Stimulated activated CD8-positive, alpha-beta memory T cell treated with anti-CD3 and anti-CD28 coated beads, Interleukin-4, amount 100 ng/mL, for 1 hour (primary cell): ENCODE results near the gene SIMC1.

Experiments used
- DNase-seq, 2 donors: peaks; one replicate each; pipeline ENCODE4 v3.0.0-alpha.2; 2020; ENCODE audit warnings: low read depth in 2 of 2, low spot score in 1 of 2

SIMC1 gene

DNA sequence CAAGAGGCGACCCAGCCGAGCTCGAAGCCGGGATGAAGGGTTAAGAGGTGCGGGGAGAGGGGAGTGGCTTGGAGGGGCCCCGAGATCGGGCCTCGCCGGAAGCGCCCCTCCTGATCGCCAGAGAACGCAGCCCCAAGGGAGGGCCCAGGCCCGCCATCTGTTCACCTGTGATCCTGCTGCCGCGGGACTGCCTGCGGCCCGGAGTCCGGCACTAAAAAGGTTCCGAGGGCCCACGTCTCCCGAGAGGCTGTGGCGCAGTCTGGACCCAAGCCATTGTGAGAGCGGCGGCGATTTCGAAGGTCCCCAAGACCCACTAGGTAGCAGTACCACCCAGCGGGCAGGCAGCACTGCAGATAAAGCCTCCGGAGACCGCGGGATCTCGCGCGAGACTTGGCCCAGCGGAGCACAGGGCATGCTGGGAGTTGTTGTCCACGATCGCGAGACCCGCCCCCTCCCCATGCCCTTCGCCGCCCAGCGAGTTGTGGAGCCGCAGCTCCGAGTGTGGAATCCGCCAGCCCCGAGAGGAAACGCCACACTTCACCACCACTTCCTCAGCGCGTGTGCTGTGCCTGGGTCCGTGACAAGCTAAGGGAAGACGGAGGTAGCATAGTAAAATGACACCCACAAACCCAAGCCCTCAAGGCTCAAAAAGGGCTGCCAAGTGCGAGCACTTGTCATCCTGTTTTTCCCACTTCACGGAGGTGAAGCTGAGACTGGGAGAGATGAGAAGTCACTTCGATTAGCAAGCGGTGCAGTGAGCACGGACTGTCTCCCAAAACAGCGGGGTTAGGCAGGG, 123.4 kb downstream of the SIMC1 start, which contains the start of gene KIAA1191:
KIAA1191 (minus strand) TSS at position 328 of the 796 bp plus-strand sequence. CDS start 2,256 bp downstream, outside the sequence.
- peak; percentile 88 for DNase-seq

DNA sequence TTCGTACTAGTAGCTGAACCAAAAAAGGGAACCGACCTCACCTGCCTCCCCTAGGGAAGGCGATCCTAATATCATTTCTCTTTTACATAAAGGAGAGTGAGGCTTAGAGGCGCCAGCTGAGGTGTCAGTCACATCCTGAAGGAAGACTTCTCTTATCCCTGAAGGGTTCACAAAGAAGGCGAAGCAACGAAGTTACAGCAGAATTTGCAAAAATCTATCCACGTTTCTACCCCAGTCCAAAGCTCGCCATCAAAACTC, 123.9 kb downstream of the SIMC1 start:
- DNase-seq, result no peak

DNA sequence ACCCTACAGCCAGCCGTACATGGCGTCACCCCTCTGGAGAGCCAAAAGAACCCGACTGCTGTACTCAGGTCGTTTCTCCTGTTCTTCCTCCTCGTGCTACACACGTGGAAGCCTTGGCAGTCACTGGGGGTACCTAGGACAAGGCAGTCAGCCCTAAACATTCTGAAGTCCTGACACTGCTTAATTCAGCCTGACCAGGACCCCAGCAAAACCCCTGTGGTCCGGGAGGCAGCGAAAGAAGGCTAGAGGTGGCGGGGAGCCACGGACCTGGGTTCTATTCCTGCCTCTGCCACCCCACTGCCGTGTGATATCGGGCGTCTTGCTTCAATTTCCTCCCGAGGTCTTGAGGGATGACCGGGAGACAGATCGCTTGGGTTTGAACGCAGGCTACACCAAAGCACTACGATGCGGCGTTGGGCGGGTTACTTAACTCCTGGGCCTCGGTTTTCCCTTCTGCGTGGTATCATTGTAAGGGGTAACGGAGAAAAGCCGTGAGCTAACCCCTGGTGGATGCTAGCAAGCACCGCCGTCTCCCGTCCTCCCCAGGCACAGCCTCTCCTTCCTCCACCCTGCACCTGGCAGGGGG, 126.6 kb downstream of the SIMC1 start:
- DNase-seq, result no peak

DNA sequence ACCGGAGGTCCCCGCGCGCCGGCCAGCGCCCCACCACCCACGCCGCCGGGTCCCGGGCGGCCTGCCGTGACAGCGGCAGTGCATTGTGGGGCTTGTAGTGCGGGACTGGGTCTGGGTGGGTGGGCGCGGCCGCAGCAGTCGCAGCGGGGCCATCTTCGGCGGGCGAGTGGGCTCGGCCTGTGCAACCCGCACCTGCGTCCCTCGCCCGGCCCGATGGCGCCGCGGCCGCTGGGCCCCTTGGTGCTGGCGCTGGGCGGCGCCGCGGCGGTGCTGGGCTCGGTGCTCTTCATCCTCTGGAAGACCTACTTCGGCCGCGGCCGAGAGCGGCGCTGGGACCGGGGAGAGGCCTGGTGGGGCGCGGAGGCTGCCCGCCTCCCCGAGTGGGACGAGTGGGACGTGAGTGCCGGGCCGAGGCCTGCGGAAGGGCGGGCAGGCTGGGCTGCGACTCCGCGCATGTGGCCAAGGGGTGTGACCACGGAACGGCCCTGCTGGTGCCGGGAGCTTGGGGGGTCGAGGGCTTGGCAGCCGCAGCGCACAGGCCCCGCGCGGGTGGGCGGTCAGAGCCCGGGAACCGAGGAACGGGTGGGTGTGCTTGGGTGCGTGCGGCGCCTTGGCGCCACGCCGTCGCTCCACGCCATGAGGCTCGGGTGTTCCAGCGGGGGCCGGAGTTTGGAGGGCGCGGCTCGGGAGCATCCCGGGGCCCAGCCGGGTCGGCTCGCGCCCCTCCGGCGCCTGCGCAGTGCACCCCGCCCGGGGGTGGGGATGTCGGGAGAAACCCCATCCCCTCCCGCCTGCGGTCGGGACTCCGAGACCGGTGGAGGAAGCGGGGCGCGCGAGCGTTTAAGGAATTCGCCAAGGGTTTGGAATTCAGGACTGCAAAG, 127.4 kb downstream of the SIMC1 start, which contains the start of gene ARL10:
ARL10 (plus strand) TSS at position 137 of the 881 bp plus-strand sequence; CDS start at position 214, 77 bp downstream.
- no peak for DNase-seq

DNA sequence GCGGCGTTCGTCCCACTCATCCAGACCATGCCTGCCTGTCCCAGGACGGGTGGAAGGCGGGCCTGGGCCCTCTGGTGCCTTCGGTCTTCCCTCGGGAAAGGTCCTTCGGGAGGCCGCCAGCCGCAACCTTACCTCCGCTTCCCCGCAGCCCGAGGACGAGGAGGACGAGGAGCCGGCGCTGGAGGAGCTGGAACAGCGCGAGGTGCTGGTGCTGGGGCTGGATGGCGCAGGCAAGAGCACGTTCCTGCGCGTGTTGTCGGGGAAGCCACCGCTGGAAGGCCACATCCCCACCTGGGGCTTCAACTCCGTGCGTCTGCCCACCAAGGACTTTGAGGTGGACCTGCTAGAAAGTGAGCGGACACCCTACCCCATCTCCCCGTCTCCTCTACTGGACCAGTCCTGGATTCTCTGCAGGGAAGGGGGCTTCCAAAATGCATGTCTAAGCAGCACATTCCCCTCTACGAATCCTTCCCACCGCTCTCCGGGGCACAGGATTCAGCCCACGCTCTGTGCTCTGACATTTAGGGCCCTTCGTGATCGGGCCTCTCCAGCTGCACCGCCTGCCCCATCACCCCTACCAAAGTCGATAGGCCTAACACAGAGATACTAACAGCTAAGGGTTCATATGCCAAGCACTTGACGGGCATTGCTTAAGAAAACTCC, 128.1 kb downstream of the SIMC1 start:
- no peak for DNase-seq

DNA sequence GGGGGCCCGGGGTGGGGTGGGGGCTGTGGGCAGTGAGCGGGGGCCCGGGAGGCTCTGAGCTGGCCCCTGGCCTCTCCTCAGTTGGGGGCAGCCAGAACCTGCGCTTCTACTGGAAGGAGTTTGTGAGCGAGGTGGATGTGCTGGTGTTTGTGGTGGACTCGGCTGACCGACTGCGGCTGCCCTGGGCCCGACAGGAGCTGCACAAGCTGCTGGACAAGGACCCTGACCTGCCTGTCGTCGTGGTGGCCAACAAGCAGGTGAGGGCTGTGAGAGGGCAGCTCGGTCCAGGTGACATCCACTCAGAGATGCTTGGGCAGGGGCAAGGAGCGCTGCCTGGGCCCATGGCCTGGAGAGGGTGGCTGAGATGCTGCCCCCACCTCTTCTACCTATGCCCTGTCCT, 130.5 kb downstream of the SIMC1 start:
- DNase-seq, result no peak

DNA sequence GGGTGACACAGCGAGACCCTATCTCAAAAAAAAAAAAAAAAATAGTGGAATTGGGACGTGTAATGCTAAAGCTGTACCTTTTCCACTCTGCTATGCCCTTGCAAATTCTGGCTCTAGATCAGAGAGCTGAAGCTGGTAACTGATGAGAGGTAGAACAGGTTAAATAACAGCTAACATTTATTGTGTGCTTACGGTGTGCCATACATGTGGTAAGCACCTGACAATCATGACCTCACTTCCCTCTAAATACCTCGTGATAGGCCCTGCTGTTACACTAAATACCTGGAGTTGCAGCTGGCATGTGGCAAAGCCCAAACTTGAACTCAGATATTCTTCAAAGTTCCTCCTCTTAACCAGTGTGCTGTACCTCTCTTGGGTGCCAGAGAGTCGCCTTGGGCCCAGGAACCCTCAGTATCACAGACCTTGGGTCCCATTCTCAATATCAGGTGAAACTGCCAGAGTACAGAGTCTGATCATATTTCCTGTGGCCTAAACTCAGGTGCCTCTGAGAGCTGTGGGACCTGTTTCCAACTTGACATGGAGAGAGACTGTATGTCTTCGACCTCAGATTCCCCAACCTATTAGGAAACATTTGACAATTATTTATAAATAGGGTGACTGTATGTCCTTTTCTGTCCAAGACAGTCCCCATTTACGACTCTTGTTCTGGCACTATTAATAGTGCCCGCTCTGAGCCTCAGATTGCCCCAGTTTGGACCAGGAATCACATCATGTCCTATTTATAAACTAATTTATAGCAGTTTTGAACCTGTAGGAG, 131.9 kb downstream of the SIMC1 start:
- DNase-seq, result no peak

DNA sequence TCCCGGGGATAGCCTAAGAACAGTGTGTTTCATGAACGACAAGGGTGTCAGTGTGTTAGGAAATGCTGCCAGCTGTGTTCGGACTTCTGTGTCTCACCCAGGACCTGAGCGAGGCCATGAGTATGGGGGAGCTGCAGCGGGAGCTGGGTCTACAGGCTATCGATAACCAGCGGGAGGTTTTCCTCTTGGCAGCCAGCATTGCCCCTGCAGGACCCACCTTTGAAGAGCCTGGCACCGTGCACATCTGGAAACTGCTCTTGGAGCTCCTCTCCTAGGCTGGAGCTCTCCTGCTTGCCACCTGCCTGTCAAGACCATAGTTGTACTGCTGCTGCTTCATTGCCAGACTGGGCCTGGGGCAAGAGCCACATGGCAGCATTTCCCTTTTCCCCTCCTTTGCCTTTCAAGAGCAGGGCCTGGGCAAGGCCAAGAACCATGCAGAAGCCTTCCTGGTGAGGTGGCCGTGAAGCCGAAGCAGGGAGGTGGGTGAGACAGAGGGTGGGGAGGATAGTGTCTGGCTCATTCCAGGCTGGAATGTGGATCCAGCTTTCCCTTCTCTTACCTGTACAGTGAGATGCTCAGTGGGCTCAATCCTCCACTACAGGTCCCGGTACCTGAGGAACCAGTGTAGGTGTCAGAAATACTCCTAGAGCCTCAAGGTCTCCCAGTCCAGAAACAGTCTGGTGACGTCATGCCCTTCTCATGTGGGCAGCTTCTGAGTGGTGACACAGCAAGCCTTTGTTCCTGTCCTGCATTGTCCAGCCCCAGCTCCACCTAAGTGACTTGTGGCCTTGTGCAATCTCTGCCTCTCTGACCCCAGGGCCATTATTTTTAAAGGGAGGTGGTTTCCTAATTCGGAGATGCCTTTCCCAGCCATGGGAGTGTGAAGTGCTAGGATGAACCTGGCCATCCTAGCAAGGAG, 133.7 kb downstream of the SIMC1 start:
- no peak for DNase-seq

DNA sequence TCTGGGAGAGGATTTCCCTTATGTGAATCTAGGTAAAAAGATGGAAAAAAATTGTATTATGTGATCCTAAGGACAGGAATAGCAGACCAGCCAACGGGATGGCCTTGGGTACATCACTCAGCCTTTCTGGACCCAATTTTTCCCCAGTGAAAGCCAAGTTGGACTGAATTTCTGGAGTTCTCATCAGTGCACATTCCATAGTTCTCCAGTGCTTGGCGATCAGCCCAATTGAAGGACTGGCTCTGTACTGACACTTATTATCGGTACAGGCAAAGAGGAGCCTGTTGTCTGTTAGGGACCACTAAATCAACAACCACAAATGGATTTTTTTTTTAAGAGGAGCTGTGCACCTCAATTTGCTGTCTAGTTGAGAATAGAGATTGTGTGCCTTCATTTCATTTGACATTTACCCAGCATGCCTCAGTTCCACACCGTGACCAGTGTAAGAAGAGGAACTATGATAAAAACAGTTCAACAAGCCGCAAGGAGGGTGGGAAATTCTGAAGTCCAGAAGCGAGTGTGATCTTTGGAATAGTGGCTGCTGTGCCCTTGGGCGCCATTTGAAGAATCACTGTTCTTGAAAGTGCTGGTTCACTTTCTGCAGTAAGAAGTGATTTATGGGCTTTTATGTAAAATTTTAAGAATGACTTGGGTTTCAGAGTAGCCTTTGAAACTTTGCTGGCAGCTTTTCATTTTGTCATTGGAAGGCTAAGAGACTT, 135.0 kb downstream of the SIMC1 start:
- no peak for DNase-seq

DNA sequence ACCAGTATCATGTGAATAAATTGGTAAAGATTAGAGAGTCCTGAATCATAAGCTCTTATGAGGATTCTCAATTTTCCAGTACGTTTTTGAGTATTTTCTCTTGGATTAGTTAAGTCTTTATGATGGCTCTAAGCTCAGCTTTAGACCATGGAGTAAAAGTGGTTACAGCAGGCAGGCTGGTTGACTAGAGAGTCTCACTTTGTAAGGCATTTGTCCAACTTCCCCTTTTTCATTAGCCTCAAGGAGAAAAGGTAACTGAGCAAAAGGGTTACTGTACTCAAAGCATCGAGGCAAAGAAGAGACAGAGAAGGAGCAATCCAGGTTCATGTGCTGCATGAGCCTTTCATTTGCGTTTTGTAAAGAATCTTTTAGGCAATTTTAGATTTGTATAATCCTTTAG, 141.7 kb downstream of the SIMC1 start:
- no peak for DNase-seq

DNA sequence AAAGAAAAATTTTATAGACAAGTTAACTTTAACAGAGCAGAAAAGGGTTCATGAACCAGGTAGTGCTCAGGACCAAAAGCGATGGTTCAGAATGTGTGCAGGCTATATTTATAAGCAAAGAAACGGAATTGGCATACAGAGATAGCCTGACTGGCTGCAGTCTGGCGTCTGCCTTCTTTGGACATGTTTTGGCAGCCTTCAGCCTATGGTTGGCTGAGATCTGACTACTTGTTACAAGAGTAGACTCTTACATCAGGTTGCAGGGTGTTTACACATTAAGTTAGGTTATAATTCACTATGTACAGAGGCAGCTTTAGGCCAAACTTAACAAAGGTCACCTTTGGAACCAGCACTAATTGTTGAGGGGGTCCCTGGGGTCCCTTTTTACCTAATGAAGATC, 143.2 kb downstream of the SIMC1 start:
- DNase-seq, result no peak

DNA sequence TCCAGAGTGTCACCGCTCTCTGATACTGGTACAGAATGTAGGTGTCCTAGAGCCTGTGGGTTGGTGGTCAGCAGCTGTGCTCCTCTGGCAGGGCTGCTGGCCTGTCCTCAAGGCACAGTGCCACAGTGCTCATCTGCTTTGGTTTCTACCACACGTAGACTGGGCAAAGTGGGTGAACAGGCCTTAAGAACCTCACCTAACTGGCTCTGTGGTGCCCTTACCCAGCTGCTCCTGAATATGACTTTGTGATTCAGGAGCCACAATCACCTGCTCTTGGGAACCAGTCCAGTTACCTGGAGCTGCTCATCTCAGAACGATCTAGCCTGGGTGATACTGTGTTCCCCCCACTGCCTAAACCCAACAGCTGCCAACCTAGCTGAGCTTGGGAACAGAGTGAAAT, 143.8 kb downstream of the SIMC1 start:
- DNase-seq, result no peak

DNA sequence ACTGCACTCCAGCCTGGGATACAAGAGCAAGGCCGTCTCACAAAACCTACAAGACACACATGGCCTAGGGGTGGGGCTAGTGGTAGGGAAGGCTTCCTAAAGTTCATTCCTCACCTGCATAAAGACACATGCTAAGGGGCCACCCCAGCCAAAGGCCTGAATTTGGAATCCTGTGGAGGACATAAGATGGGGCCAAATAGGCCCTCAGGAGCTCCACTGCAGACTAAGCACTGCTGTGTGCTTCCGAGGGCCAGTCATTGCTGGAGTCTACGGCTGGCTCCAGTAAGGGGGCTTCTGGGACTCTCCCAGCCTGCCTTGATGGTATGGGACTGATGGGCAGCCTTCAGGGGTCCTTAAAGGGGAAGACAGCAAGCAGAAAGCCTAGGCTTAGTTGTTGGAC, 144.5 kb downstream of the SIMC1 start:
- no peak for DNase-seq

DNA sequence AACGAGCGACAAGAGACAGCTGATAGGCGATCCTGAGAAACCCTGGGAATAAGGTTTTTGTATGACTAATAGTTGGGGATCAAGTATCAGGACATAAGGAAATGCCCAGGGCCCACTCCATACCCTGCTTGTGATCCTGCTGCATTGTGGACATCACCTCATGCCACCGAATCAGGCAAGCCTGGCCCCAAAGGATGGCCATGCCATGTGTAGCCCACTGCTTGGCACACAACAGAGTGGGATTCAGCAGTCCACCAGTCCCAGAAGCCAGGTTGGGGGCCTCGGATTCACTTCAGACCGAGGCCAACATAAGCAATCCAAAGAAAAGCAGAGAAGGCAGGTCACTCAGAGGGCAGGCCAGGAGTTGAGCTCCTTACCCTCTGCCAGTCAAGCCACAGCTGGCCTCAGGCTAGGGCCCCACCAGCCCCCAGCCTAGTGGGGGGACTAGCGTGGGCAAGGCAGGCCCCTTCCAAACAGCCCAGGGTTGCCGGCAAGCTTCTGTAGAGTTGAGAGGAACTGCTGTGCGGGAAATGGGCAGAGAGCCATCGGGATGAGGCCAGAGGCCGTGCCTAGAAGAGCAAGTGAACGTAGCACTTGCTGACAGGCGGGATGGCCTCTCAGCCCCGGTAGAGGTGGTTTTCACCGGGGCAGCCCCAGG, 145.2 kb downstream of the SIMC1 start:
- DNase-seq, result no peak

DNA sequence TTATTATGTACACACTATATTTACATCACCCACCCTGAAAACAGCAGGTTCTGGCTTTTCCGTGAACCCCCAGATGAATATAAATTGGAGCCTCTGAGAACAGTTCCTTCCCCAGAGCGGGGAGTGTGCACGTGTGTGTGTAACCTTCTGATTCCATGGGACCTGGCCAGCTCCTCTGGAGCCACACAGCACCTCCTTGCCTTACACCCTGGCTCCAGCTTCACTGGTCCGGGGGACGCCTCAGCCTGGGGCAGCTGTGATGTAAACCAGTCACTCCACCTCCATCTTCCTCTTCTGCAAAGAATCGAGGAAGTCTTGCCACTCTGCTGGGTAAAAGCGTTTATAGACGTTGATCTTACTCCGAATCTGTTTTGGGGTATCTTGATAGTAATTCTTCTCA, 145.7 kb downstream of the SIMC1 start:
- no peak for DNase-seq

DNA sequence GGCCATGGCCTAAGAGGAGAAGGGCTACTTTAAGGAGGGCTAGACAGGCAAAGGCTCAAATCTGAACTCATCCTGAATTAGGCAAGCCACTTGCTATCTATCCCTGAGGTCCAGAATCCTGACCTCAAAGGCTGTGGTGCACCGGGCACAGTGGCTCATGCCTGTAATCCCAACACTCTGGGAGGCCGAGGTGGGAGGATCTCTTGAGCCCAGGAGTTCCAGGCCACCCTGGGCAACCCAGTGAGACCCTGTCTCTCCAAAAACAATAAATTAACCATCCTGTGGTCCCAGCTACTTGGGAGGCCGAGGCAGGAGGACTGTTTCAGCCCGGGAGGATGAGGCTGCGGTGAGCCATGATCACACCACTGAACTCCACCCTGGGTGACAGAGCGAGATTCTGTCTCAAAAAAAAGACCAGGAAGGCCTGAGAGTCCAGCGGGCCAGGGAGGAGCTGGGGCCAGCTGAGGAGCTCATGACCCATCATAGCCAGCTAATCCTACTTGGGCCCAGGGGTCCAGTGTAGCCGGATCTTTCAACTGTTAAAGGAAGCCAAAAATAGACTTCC, 146.2 kb downstream of the SIMC1 start:
- no peak for DNase-seq

DNA sequence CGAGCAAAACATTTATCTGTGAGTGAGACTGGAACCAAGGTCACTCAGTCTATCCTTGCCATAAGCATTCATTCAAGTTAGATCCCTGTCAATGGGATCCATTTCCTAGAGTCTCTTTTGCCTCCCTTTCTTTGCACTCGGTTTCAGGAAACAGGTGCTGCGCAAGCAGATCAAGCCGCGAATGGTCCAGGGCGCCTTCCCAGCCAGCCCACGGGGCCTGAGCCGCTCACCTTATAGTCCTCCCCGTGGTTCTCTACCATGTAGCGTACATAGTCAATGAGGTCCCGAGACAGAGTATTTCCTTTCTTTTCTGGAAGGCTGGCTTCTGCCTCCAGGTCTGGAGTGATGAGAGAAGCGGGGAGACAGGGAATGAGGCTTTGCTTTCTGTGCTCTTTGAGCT, 146.8 kb downstream of the SIMC1 start:
- no peak for DNase-seq

DNA sequence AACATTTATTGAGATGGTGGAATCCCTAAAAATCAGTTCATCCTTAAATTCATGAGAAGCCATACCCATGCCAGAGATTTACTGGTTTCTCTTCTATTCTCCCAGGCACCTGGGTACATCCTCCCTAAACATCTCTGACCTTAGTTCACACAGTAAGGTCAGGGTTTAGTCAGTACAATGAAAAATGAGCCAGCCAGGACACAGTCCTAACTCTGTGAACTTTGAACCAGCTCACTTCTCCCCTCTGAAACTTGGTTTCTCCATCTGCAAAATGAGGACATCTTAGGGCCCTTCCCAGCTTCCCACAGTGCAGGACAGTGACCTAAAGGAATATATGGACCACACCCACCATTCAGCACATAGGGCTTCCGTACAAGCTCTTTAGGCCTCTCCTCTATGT, 148.3 kb downstream of the SIMC1 start:
- DNase-seq, result no peak
